ENCODE data around the gene UBE2G1.

GRCh38 chr17:4233668-4234258 is 132.7 kb downstream of the UBE2G1 start:
- TF ChIP-seq ZBTB7A (IDR thresholded peaks at IDR 0.05; ENCODE audit: borderline replicate concordance, control insufficient read depth, low read depth, low read length) (no peak), CBX1 (IDR thresholded peaks at IDR 0.05; ENCODE audit: low read depth) (no peak), ESRRA (IDR thresholded peaks at IDR 0.05; ENCODE audit: borderline replicate concordance, low read depth) (no peak), TAF1 (IDR thresholded peaks at IDR 0.05; ENCODE audit: control insufficient read depth, extremely low read depth, insufficient read depth, low read length, severe bottlenecking) (no peak)

Data from K562 (cell line).